GM19463 (cell line): Measurements from ENCODE around the gene POLR2M.

ENCODE experiments used
- ATAC-seq: cut with Tn5 transposase; IDR thresholded peaks from one replicate; pipeline ENCODE4 v1.9.1; 2021; ENCODE audit warnings: mild to moderate bottlenecking, moderate library complexity; ENCODE audit not compliant: unreplicated experiment

The POLR2M gene

DNA sequence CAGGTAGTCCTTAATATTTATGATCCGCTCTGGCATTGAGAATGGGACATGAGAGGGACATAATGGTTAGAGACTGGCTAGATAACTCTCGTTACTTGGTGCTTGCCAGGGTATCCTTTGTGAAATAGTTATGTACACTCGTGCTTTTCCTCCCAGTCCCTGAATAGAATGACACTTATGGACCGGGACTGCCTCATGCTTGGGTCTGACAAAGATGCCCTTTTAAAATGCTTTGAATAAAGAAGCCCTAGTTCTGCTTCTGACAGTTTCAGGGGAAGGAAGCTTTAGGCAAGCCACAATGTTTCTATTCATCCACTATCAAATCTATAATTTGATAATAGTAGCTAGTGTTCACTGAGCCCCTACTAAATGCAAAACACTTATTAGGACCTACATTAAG is 29.4 kb downstream of the POLR2M start:
- no peak for ATAC-seq

DNA sequence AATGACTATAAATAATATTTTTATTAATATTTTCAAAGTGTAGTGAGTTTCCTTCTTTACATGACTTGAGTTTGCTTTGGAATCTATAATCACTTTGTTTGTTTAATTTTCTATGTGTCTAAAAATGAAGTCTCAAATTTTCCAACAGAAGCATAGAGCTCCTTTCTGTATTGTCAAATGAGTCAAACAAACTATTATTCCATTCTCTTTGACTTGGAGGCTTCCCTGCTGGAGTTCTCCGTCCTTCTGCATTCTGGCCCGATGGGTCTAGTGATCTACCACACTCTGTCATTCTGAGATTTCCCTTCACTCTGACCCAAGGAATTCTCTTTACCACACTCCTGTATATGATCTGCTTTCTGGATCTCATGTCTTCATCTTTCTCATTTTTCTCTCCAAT is 30.1 kb downstream of the POLR2M start:
- ATAC-seq: no peak

DNA sequence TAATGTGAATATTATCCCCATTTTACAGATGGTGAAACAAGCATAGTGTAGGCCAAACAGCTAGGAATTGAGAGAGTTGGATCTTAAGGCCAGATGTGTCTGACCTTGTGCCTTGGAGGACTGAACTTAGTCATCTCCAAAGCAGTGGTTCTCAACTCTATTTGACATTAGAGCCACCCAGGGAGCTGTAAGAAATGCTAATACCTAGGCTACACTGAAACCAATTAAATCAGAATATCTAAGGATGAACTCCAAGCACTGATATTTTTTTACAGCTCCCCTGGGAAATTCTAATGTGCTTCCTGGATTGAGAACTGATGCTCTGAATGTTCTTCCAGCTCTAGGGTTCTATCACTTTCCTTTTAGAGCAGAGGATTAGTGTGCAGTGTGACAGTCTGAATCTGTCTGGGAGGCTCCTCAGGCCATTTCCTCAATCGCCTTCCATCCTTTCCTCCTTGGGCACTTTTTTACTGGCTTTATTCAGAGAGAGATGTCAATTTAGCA is 32.3 kb downstream of the POLR2M start:
- no peak for ATAC-seq

DNA sequence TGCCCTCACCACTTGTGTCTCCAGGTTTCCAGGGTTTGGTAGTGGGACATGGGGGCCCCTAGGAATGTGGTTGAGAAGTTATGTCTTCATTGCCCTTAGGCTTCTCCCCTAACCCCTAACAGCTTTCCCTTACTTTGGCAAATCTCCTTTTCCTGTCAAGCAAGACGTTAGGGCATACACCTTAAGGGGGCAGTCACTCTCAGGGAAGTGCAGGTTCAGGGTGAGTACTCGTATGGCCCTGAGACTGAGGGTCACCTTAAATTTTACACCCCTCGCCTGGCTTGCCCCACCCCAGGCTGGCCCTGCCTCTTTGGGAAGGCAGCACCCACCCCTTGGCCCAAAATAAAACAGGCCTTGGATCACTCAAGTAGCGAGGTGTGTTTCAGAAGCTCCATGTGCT is 33.5 kb downstream of the POLR2M start:
- no peak for ATAC-seq

DNA sequence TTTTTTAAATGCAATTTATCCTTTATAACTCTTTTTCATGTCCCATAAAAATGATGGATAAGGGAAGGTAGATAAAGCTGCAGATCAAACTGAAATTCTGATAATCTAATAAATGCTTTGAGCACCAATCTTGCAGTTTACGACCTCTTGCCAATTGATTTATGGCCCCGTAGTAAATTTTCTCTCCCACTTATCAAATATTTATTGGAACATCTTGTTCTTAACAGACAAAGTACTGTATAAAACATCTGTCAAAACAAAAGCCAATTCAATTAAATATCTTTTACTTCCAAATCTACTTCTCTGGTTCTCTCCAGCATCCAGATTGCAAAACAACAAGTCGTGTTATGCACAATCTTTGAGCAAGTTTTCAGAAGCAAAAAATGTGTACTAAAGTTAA is 34.6 kb downstream of the POLR2M start:
- ATAC-seq: no peak

DNA sequence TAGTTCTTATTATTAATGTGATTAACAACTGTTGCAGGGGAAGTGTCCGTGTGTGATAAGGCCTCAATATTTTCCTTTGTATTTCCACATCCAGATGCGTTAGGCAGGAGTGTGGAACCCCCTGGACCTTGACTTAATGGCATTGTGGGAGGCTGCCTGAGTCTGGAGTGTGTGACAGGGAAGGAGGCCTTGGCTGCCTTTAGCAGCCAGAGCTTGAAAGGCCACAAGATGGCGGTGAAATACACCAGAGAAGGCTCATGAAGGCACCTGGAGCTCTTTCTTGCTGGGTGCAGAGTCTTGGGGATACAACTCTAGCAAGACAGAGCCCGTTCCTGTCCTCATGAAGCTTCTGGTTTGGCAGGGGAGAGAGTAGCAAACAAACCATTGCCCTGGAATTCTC is 36.9 kb downstream of the POLR2M start:
- ATAC-seq: no peak

- ATAC-seq: no peak
Measured at GRCh38 chr15:57746786-57747185, 40.3 kb downstream of the POLR2M start.

DNA sequence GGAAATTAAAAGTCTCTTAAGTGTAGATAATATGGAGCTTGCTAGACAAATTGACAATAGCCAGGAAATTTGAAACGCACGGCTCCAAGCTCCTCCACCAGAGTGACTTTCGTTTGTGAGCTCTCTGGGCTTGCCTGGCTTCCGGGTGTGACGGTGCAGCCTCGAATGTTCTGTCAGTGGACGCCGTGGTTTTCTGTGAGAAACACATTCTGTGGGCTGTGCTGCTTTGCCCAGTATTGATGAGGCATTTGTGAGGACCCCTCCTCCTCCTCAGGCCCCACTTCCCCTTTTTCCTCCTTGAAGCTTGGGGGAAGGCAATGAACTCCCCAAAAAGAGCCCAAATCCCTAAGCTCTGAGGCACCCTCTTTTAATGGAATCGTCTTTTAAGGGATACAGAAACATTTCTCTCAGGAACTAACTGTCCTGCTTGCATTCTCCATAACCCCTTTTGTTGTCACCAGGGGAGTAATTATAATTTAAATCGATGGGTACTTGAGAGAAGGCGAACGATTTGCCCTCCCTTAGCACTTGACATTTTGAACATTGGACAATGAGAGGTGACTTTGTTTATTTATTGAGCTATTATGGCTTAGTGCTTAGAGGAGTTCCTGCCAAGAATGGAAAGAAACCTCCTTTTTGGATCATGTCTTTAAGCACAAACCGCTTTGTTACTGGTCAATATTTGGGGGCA is 40.8 kb downstream of the POLR2M start:
- ATAC-seq: no peak

GRCh38 chr15:57751177-57751800 is 44.8 kb downstream of the POLR2M start:
- ATAC-seq: no peak

DNA sequence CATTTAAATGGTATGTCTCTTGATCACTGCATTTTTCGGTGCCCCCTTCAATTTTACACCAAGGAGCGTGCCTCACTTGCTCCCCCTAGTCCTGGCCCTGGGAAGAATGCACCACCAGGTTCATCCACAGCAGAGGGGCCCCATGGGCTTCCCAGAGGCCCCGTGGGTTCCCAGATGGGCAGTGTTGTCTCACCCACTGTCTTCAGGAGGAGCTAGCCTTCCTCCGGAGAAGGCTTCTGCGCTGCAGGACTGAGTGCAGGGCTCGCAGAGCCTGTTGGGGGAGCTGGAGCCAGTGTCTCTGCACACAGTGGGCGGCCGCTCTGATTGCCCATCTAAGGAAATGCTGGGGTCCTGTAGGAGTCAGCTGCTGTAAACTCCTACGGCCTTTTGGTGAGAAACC is 45.9 kb downstream of the POLR2M start:
- no peak for ATAC-seq

GRCh38 chr15:57752840-57753239 is 46.3 kb downstream of the POLR2M start:
- no peak for ATAC-seq

- no peak for ATAC-seq
Measured at GRCh38 chr15:57756466-57756865, 50.0 kb downstream of the POLR2M start.

DNA sequence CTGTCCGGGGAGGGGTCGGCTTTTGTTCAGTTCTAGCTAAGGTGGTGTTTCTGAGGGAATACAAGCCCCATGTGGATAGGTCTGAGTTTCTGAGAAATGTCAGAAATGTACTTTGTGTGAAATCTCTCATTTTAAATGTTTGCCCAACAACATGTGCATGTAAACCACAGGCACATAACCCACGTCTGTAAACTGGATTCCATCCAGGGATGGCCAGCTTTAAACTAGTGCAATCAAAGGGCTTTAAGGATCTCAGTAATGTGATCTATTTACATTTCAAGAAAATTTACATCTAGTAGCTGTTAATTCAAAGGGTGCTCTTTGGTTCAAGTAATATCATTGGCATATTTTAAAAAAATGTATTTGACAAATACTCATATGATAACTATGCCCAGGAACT is 52.0 kb downstream of the POLR2M start:
- no peak for ATAC-seq

- ATAC-seq: no peak
Measured at GRCh38 chr15:57761562-57761961, 55.0 kb downstream of the POLR2M start.

- no peak for ATAC-seq
Measured at GRCh38 chr15:57762302-57762701, 55.8 kb downstream of the POLR2M start.

GRCh38 chr15:57763176-57763964 is 56.9 kb downstream of the POLR2M start:
- ATAC-seq: no peak
